Measurements from ENCODE around the gene NUFIP2. TPM values are rescaled to one million over a fixed set of nuclear protein-coding genes. Genes with fewer than 3 reads are reported as not detected.
A peak's percentile ranks its signal among the peaks of the same experiment; 100 is the strongest.
"Not testable (repeated sequence)": the region's sequence is repeated elsewhere in the genome, so short reads cannot be mapped to it uniquely, and the experiment has no call there.

NUFIP2 gene
- total RNA-seq, 1 experiment from 2014 or later = 38.5 TPM

GRCh38 chr17:29291163-29291752 lies 2.7 kb downstream of the NUFIP2 start:
- Histone ChIP-seq H3K27me3 (ENCODE audit: low read length) (no peaks in the 10 kb centered on the region), H3K36me3 (ENCODE audit: insufficient read depth, low read length) (peaks cover 52% of the 10 kb centered on the region), H3K4me1 (ENCODE audit: low read length) (peaks cover 30% of the 10 kb centered on the region), H4K20me1 (ENCODE audit: insufficient read depth, low read depth, low read length) (peaks cover 56% of the 10 kb centered on the region), H3K9ac (ENCODE audit: low read length) (peak overlapping the region; percentile 100), H3K9me3 (ENCODE audit: low read length) (no peaks in the 10 kb centered on the region), H3K79me2 (ENCODE audit: low read length) (peaks cover 74% of the 10 kb centered on the region), H3K27ac (ENCODE audit: low read length) (peak overlapping the region; percentile 74; the same call in 1 of the 2 replicates), H3K9me2 (replicated peaks; ENCODE audit: insufficient read depth, low read length) (no peaks in the 10 kb centered on the region), H3K4me2 (ENCODE audit: low read depth, low read length, poor library complexity, severe bottlenecking) (peak overlapping the region; percentile 94), H2AFZ (ENCODE audit: low read length) (no peak overlapping the region), H3K4me3 (ENCODE audit: low read length) (peak overlapping the region; percentile 100)
- DNase-seq = peak; percentile 85

- peaks cover 28% of the 10 kb centered on the region for H3K4me1 ChIP-seq (ENCODE audit: low read length)
- no peaks in the 10 kb centered on the region for H3K9me3 ChIP-seq (ENCODE audit: low read length)
- peaks cover 61% of the 10 kb centered on the region for H4K20me1 ChIP-seq (ENCODE audit: insufficient read depth, low read depth, low read length)
- H2AFZ ChIP-seq (ENCODE audit: low read length) = no peak overlapping the region
- no peak overlapping the region for H3K4me2 ChIP-seq (ENCODE audit: low read depth, low read length, poor library complexity, severe bottlenecking)
- no peak overlapping the region for H3K27ac ChIP-seq (ENCODE audit: low read length)
- H3K9ac ChIP-seq (ENCODE audit: low read length) = no peak overlapping the region
- peaks cover 88% of the 10 kb centered on the region for H3K79me2 ChIP-seq (ENCODE audit: low read length)
- peaks cover 62% of the 10 kb centered on the region for H3K36me3 ChIP-seq (ENCODE audit: insufficient read depth, low read length)
- no peak for DNase-seq
- no peak overlapping the region for H3K4me3 ChIP-seq (ENCODE audit: low read length)
- no peaks in the 10 kb centered on the region for H3K9me2 ChIP-seq (replicated peaks; ENCODE audit: insufficient read depth, low read length)
- H3K27me3 ChIP-seq (ENCODE audit: low read length) = no peaks in the 10 kb centered on the region
Observed at GRCh38 chr17:29289852-29290251, 4.1 kb downstream of the NUFIP2 start.

- no peak overlapping the region for H3K4me3 ChIP-seq (ENCODE audit: low read length)
- DNase-seq = no peak
- H3K9ac ChIP-seq (ENCODE audit: low read length) = no peak overlapping the region
- H3K4me2 ChIP-seq (ENCODE audit: low read depth, low read length, poor library complexity, severe bottlenecking) = no peak overlapping the region
- peaks cover 80% of the 10 kb centered on the region for H3K36me3 ChIP-seq (ENCODE audit: insufficient read depth, low read length)
- no peaks in the 10 kb centered on the region for H3K27me3 ChIP-seq (ENCODE audit: low read length)
- H3K9me3 ChIP-seq (ENCODE audit: low read length) = no peaks in the 10 kb centered on the region
- H4K20me1 ChIP-seq (ENCODE audit: insufficient read depth, low read depth, low read length) = peaks cover 67% of the 10 kb centered on the region
- H3K27ac ChIP-seq (ENCODE audit: low read length) = no peak overlapping the region
- H3K4me1 ChIP-seq (ENCODE audit: low read length) = no peaks in the 10 kb centered on the region
- H2AFZ ChIP-seq (ENCODE audit: low read length) = no peak overlapping the region
- H3K79me2 ChIP-seq (ENCODE audit: low read length) = peaks cover 100% of the 10 kb centered on the region
- no peaks in the 10 kb centered on the region for H3K9me2 ChIP-seq (replicated peaks; ENCODE audit: insufficient read depth, low read length)
Observed at GRCh38 chr17:29283961-29284360, 10.0 kb downstream of the NUFIP2 start.

GRCh38 chr17:29283496-29283895 lies 10.5 kb downstream of the NUFIP2 start:
- Histone ChIP-seq H3K9me2 (replicated peaks; ENCODE audit: insufficient read depth, low read length) (no peaks in the 10 kb centered on the region), H3K79me2 (ENCODE audit: low read length) (peaks cover 100% of the 10 kb centered on the region), H3K27ac (ENCODE audit: low read length) (no peak overlapping the region), H3K9me3 (ENCODE audit: low read length) (no peaks in the 10 kb centered on the region), H3K4me1 (ENCODE audit: low read length) (no peaks in the 10 kb centered on the region), H4K20me1 (ENCODE audit: insufficient read depth, low read depth, low read length) (peaks cover 67% of the 10 kb centered on the region), H3K36me3 (ENCODE audit: insufficient read depth, low read length) (peaks cover 80% of the 10 kb centered on the region), H3K4me3 (ENCODE audit: low read length) (no peak overlapping the region), H2AFZ (ENCODE audit: low read length) (no peak overlapping the region), H3K9ac (ENCODE audit: low read length) (no peak overlapping the region), H3K27me3 (ENCODE audit: low read length) (no peaks in the 10 kb centered on the region), H3K4me2 (ENCODE audit: low read depth, low read length, poor library complexity, severe bottlenecking) (no peak overlapping the region)
- DNase-seq = no peak

GRCh38 chr17:29279397-29280070 lies 14.4 kb downstream of the NUFIP2 start:
- H3K27ac ChIP-seq (ENCODE audit: low read length) = no peak overlapping the region
- no peak overlapping the region for H3K9ac ChIP-seq (ENCODE audit: low read length)
- no peak overlapping the region for H3K4me2 ChIP-seq (ENCODE audit: low read depth, low read length, poor library complexity, severe bottlenecking)
- H3K9me3 ChIP-seq (ENCODE audit: low read length) = no peaks in the 10 kb centered on the region
- H3K79me2 ChIP-seq (ENCODE audit: low read length) = peaks cover 98% of the 10 kb centered on the region
- no peaks in the 10 kb centered on the region for H3K4me1 ChIP-seq (ENCODE audit: low read length)
- no peaks in the 10 kb centered on the region for H3K9me2 ChIP-seq (replicated peaks; ENCODE audit: insufficient read depth, low read length)
- no peaks in the 10 kb centered on the region for H3K27me3 ChIP-seq (ENCODE audit: low read length)
- no peak for DNase-seq
- H3K4me3 ChIP-seq (ENCODE audit: low read length) = no peak overlapping the region
- no peak overlapping the region for H2AFZ ChIP-seq (ENCODE audit: low read length)
- H3K36me3 ChIP-seq (ENCODE audit: insufficient read depth, low read length) = peaks cover 74% of the 10 kb centered on the region
- peaks cover 72% of the 10 kb centered on the region for H4K20me1 ChIP-seq (ENCODE audit: insufficient read depth, low read depth, low read length)

DNA sequence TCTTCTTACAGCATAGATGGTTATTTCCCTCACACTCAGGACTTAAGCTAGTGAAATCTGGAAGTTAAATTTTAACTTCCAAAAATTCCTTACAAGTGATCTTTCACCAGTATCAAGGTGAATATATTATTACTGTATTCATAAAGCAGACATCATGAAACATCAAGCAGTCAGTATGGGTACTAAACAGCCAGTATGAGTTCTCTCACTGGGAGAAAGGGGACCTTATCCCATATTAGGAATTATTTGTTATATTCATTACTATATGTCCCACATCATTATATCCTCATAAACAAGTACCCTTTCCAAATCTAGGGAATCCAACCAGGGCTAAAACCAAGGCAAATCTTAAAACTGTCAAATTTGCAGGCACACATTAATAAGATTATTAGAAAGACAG lies 15.3 kb downstream of the NUFIP2 start:
- Histone ChIP-seq H3K4me1 (ENCODE audit: low read length) (no peaks in the 10 kb centered on the region), H3K4me3 (ENCODE audit: low read length) (no peak overlapping the region), H3K27me3 (ENCODE audit: low read length) (no peaks in the 10 kb centered on the region), H4K20me1 (ENCODE audit: insufficient read depth, low read depth, low read length) (peaks cover 76% of the 10 kb centered on the region), H3K9ac (ENCODE audit: low read length) (no peak overlapping the region), H3K79me2 (ENCODE audit: low read length) (peaks cover 98% of the 10 kb centered on the region), H3K4me2 (ENCODE audit: low read depth, low read length, poor library complexity, severe bottlenecking) (no peak overlapping the region), H3K9me2 (replicated peaks; ENCODE audit: insufficient read depth, low read length) (no peaks in the 10 kb centered on the region), H2AFZ (ENCODE audit: low read length) (no peak overlapping the region), H3K36me3 (ENCODE audit: insufficient read depth, low read length) (peaks cover 77% of the 10 kb centered on the region), H3K27ac (ENCODE audit: low read length) (no peak overlapping the region), H3K9me3 (ENCODE audit: low read length) (no peaks in the 10 kb centered on the region)
- no peak for DNase-seq

GRCh38 chr17:29273924-29274323 lies 20.0 kb downstream of the NUFIP2 start:
- Histone ChIP-seq H3K27ac (ENCODE audit: low read length) (no peak overlapping the region), H3K4me2 (ENCODE audit: low read depth, low read length, poor library complexity, severe bottlenecking) (no peak overlapping the region), H3K9ac (ENCODE audit: low read length) (no peak overlapping the region), H3K4me1 (ENCODE audit: low read length) (no peaks in the 10 kb centered on the region), H3K4me3 (ENCODE audit: low read length) (no peak overlapping the region), H3K27me3 (ENCODE audit: low read length) (no peaks in the 10 kb centered on the region), H3K9me2 (replicated peaks; ENCODE audit: insufficient read depth, low read length) (no peaks in the 10 kb centered on the region), H3K79me2 (ENCODE audit: low read length) (peaks cover 92% of the 10 kb centered on the region), H3K9me3 (ENCODE audit: low read length) (no peaks in the 10 kb centered on the region), H3K36me3 (ENCODE audit: insufficient read depth, low read length) (peaks cover 56% of the 10 kb centered on the region), H2AFZ (ENCODE audit: low read length) (no peak overlapping the region), H4K20me1 (ENCODE audit: insufficient read depth, low read depth, low read length) (peaks cover 77% of the 10 kb centered on the region)
- no peak for DNase-seq

DNA sequence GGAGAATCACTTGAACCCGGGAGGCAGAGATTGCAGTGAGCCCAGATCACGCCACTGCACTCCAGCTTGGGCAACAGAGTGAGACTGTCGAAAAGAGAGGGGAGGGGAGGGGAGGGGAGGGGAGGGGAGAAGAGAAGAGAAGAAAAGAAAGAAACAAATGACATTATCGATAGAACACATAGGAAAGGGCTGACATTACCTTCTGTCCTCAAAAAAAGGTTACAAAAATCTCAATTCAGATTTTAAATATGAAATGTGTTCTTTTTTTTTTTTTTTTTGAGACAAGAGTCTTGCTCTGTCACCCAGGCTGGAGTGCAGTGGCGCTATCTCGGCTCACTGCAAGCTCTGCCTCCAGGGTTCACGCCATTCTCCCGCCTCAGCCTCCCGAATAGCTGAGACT lies 22.0 kb downstream of the NUFIP2 start:
- peaks cover 87% of the 10 kb centered on the region for H3K79me2 ChIP-seq (ENCODE audit: low read length)
- H3K4me2 ChIP-seq (ENCODE audit: low read depth, low read length, poor library complexity, severe bottlenecking); DNase-seq; H3K4me3 ChIP-seq (ENCODE audit: low read length); H2AFZ ChIP-seq (ENCODE audit: low read length); H3K9ac ChIP-seq (ENCODE audit: low read length); H3K4me1 ChIP-seq (ENCODE audit: low read length); H3K9me2 ChIP-seq (replicated peaks; ENCODE audit: insufficient read depth, low read length); H3K27me3 ChIP-seq (ENCODE audit: low read length); H3K27ac ChIP-seq (ENCODE audit: low read length); H3K9me3 ChIP-seq (ENCODE audit: low read length): not testable (repeated sequence)
- peaks cover 51% of the 10 kb centered on the region; the same call in 1 of the 2 replicates for H3K36me3 ChIP-seq (ENCODE audit: insufficient read depth, low read length)
- H4K20me1 ChIP-seq (ENCODE audit: insufficient read depth, low read depth, low read length) = peaks cover 75% of the 10 kb centered on the region

Measured in Karpas-422 (cell line).